Measurements from ENCODE around the gene SH3PXD2A. TPM values are rescaled to one million over a fixed set of nuclear protein-coding genes. Genes with fewer than 3 reads are reported as not detected.

SH3PXD2A gene
- total and polyA plus RNA-seq, 2 experiments from 2014 or later: 1.8 to 5.0 TPM

GRCh38 chr10:103564116-103564501, 291.3 kb downstream of the SH3PXD2A start:
- Histone ChIP-seq H3K4me2 (no peak overlapping the region), H3K4me3 (no peak overlapping the region), H3K27ac (ENCODE audit: low read depth) (no peak overlapping the region), H3K9me2 (ENCODE audit: insufficient read depth) (no peaks in the 10 kb centered on the region), H3K4me1 (ENCODE audit: insufficient read depth) (no peaks in the 10 kb centered on the region), H3K79me2 (replicated peaks; ENCODE audit: insufficient read depth) (no peaks in the 10 kb centered on the region), H3K27me3 (ENCODE audit: insufficient read depth) (no peaks in the 10 kb centered on the region), H3F3A (replicated peaks; ENCODE audit: low read depth) (no peaks in the 10 kb centered on the region), H4K20me1 (replicated peaks; ENCODE audit: insufficient read depth) (no peaks in the 10 kb centered on the region), H3K36me3 (ENCODE audit: insufficient read depth) (no peaks in the 10 kb centered on the region), H2AFZ (no peak overlapping the region)
- Mint-ChIP-seq H3K4me3 (no peak overlapping the region), H3K27ac (no peak overlapping the region), H3K9me3 (no peaks in the 10 kb centered on the region), H3K4me1 (no peaks in the 10 kb centered on the region; the same call in 2 of the 3 replicates), H3K36me3 (ENCODE audit: low read depth) (no peaks in the 10 kb centered on the region), H3K27me3 (ENCODE audit: insufficient read depth, low read depth, poor library complexity) (peaks cover 7% of the 10 kb centered on the region)
- ATAC-seq: no peak; the same call in 2 of the 3 replicates
- no peak for TF ChIP-seq CTCF (conservative IDR thresholded peaks at IDR 0.05; ENCODE audit: low read depth in 2 of 2)
- no peak for TF ChIP-seq ZNF114 (CRISPR knock-in tag; IDR thresholded peaks at IDR 0.05)
- no peak for TF ChIP-seq EZH2phosphoT487 (IDR thresholded peaks at IDR 0.05; ENCODE audit: unreplicated experiment)
- DNase-seq (ENCODE audit: low spot score): no peak

- ATAC-seq: no peak
- H3K4me3 Mint-ChIP-seq: no peak overlapping the region
- no peaks in the 10 kb centered on the region for H3K36me3 ChIP-seq (ENCODE audit: insufficient read depth)
Measured at GRCh38 chr10:103563231-103564115, 291.9 kb downstream of the SH3PXD2A start.

More at GRCh38 chr10:103563231-103564115, 291.9 kb downstream of the SH3PXD2A start:
- Mint-ChIP-seq H3K36me3 (ENCODE audit: low read depth) (no peaks in the 10 kb centered on the region), H3K9me3 (no peaks in the 10 kb centered on the region), H3K27ac (no peak overlapping the region), H3K4me1 (no peaks in the 10 kb centered on the region; the same call in 2 of the 3 replicates), H3K27me3 (ENCODE audit: insufficient read depth, low read depth, poor library complexity) (peaks cover 7% of the 10 kb centered on the region)
- H3K27ac ChIP-seq (ENCODE audit: low read depth): no peak overlapping the region
- H3K79me2 ChIP-seq (replicated peaks; ENCODE audit: insufficient read depth): no peaks in the 10 kb centered on the region
- no peak overlapping the region for H3K4me3 ChIP-seq
- no peaks in the 10 kb centered on the region for H4K20me1 ChIP-seq (replicated peaks; ENCODE audit: insufficient read depth)
- H3K4me2 ChIP-seq: no peak overlapping the region
- no peak overlapping the region for H2AFZ ChIP-seq
- H3K4me1 ChIP-seq (ENCODE audit: insufficient read depth): no peaks in the 10 kb centered on the region
- H3K27me3 ChIP-seq (ENCODE audit: insufficient read depth): no peaks in the 10 kb centered on the region
- DNase-seq (ENCODE audit: low spot score): no peak
- TF ChIP-seq POLR2AphosphoS5 (IDR thresholded peaks at IDR 0.05; ENCODE audit: low read depth) (no peak), NANOG (IDR thresholded peaks at IDR 0.05; ENCODE audit: borderline replicate concordance) (no peak), ZNF114 (CRISPR knock-in tag; IDR thresholded peaks at IDR 0.05) (no peak), EZH2phosphoT487 (IDR thresholded peaks at IDR 0.05; ENCODE audit: unreplicated experiment) (no peak), JUNB (IDR thresholded peaks at IDR 0.05; ENCODE audit: unreplicated experiment) (no peak), STAT1 (IDR thresholded peaks at IDR 0.05; ENCODE audit: unreplicated experiment) (no peak), CREB1 (CRISPR knock-in tag; IDR thresholded peaks at IDR 0.05; ENCODE audit: low read depth) (no peak), REST (IDR thresholded peaks at IDR 0.05; ENCODE audit: unreplicated experiment) (no peak)
- no peaks in the 10 kb centered on the region for H3F3A ChIP-seq (replicated peaks; ENCODE audit: low read depth)
- no peaks in the 10 kb centered on the region for H3K9me2 ChIP-seq (ENCODE audit: insufficient read depth)
